H54 (cell line): ENCODE measurements around the gene GPRIN1.

Experiments
- DNase-seq: peaks from one replicate; pipeline ENCODE4 v3.0.0; 2011; ENCODE audit warnings: low spot score, mixed read lengths; ENCODE audit not compliant: insufficient read length
- FAIRE-seq: peaks from 3 replicates; lab custom pipeline; 2011; peaks lifted over from hg19 to GRCh38; lab: Jason Lieb, UNC
- POLR2A ChIP-seq: IDR thresholded peaks from 2 replicates; pipeline ENCODE4 v1.6.1; 2011; ENCODE audit warnings: low read depth, mild to moderate bottlenecking, low read length

GPRIN1 gene

GRCh38 chr5:176620333-176620981, 10.5 kb upstream of the GPRIN1 start:
- FAIRE-seq (no peak), DNase-seq (no peak)
- no peak for TF ChIP-seq POLR2A

- TF ChIP-seq POLR2A: no peak
- no peak for FAIRE-seq
- no peak for DNase-seq
These were observed 9.8 kb upstream of the GPRIN1 start for GRCh38 chr5:176619569-176620332.

GRCh38 chr5:176619203-176619568, 9.2 kb upstream of the GPRIN1 start:
- FAIRE-seq: no peak
- DNase-seq: peak; percentile 80
- no peak for TF ChIP-seq POLR2A

GRCh38 chr5:176618783-176619182, 8.8 kb upstream of the GPRIN1 start:
- no peak for TF ChIP-seq POLR2A
- FAIRE-seq: no peak
- DNase-seq: no peak

- FAIRE-seq: no peak
- no peak for TF ChIP-seq POLR2A
These were observed 6.6 kb upstream of the GPRIN1 start for GRCh38 chr5:176616511-176616910.

GRCh38 chr5:176614805-176615478, 5.0 kb upstream of the GPRIN1 start:
- TF ChIP-seq POLR2A: no peak
- DNase-seq (peak; percentile 88), FAIRE-seq (no peak)

More at GRCh38 chr5:176616511-176616910, 6.6 kb upstream of the GPRIN1 start:
- no peak for DNase-seq

GRCh38 chr5:176612855-176613254, 2.9 kb upstream of the GPRIN1 start:
- FAIRE-seq: no peak
- no peak for DNase-seq
- TF ChIP-seq POLR2A: no peak

GRCh38 chr5:176612008-176612407, 2.1 kb upstream of the GPRIN1 start:
- FAIRE-seq (no peak), DNase-seq (no peak)
- no peak for TF ChIP-seq POLR2A

GRCh38 chr5:176611435-176611834, 1.5 kb upstream of the GPRIN1 start:
- DNase-seq (peak; percentile 76), FAIRE-seq (no peak)
- no peak for TF ChIP-seq POLR2A

GRCh38 chr5:176610435-176610773, 448 bp upstream of the GPRIN1 start:
- DNase-seq (no peak), FAIRE-seq (no peak)
- no peak for TF ChIP-seq POLR2A

- TF ChIP-seq POLR2A: no peak
- FAIRE-seq (no peak), DNase-seq (no peak)
These were observed 826 bp downstream of the GPRIN1 start for GRCh38 chr5:176608937-176609723.

GRCh38 chr5:176608142-176608705, 1.7 kb downstream of the GPRIN1 start:
- no peak for TF ChIP-seq POLR2A
- DNase-seq (no peak), FAIRE-seq (no peak)

GRCh38 chr5:176606875-176607274, 3.1 kb downstream of the GPRIN1 start:
- FAIRE-seq (no peak), DNase-seq (no peak)
- TF ChIP-seq POLR2A: no peak
